ENCODE data around the gene TDP1.

The TDP1 gene

GRCh38 chr14:89955022-89955744, 544 bp upstream of the TDP1 start:
- no peak for TF ChIP-seq CTCF (IDR thresholded peaks at IDR 0.05; ENCODE audit: low read depth, low read length, missing control alignments)
- H3K4me3 ChIP-seq (replicated peaks; ENCODE audit: low read depth, low read length) = peak overlapping the region; percentile 87
- no peak for DNase-seq (ENCODE audit: extremely low read depth, low read depth)

DNA sequence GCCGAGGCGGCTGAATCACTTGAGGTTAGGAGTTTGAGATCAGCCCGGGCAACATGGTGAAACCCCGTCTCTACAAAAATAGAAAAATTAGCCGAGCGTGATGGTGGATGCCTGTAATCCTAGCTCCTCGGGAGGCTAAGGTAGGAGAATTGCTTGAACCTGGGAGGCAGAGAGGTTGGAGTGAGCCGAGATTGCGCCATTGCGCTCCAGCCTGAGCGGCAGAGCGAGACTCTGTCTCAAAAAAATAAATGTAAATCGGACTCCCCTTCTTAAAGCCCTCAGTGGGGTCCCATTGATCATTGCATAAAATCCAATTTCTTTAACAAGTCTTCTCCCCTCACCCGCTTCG, 908 bp downstream of the TDP1 start:
- DNase-seq (ENCODE audit: extremely low read depth, low read depth) = no peak
- no peak for TF ChIP-seq CTCF (IDR thresholded peaks at IDR 0.05; ENCODE audit: low read depth, low read length, missing control alignments)
- peak overlapping the region; percentile 87 for H3K4me3 ChIP-seq (replicated peaks; ENCODE audit: low read depth, low read length)

GRCh38 chr14:89957376-89957775, 1.6 kb downstream of the TDP1 start:
- H3K4me3 ChIP-seq (replicated peaks; ENCODE audit: low read depth, low read length) = peak overlapping the region; percentile 87
- no peak for TF ChIP-seq CTCF (IDR thresholded peaks at IDR 0.05; ENCODE audit: low read depth, low read length, missing control alignments)
- DNase-seq (ENCODE audit: extremely low read depth, low read depth) = no peak

DNA sequence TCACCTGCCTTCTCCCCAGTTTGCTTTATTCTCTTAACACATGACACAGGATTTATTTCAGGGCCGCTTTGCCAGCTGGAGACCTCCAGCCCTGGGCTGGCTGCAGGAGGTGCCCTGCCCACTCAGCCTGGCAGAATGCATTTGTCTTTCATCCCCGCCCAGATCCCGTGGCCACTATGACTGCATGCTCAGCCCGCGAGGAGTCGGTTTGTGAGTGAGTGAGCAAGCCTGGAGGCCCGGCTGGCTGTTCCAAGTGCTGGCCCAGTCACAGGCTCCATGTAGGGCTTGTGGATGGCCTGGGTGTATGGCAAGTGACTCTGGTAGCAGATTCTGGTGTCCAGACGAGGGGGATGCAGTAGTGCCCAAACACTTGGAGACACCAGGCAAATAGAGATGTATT, 2.1 kb downstream of the TDP1 start:
- no peak for DNase-seq (ENCODE audit: extremely low read depth, low read depth)
- no peak for TF ChIP-seq CTCF (IDR thresholded peaks at IDR 0.05; ENCODE audit: low read depth, low read length, missing control alignments)
- H3K4me3 ChIP-seq (replicated peaks; ENCODE audit: low read depth, low read length) = no peak overlapping the region

GRCh38 chr14:89958966-89959365, 3.2 kb downstream of the TDP1 start:
- DNase-seq (ENCODE audit: extremely low read depth, low read depth) = no peak
- H3K4me3 ChIP-seq (replicated peaks; ENCODE audit: low read depth, low read length) = no peak overlapping the region
- no peak for TF ChIP-seq CTCF (IDR thresholded peaks at IDR 0.05; ENCODE audit: low read depth, low read length, missing control alignments)

- no peak for TF ChIP-seq CTCF (IDR thresholded peaks at IDR 0.05; ENCODE audit: low read depth, low read length, missing control alignments)
- no peak overlapping the region for H3K4me3 ChIP-seq (replicated peaks; ENCODE audit: low read depth, low read length)
- no peak for DNase-seq (ENCODE audit: extremely low read depth, low read depth)
Measured at GRCh38 chr14:89959853-89960445, 4.2 kb downstream of the TDP1 start.

Data from HFF-Myc (cell line).